IMR-90 (cell line): ENCODE data around the gene PRKCB. TPM values are rescaled to one million over a fixed set of nuclear protein-coding genes. Genes with fewer than 3 reads are reported as not detected.

ENCODE experiments used
- ATAC-seq: fragments of 200-7000 bp; cut with Tn5 transposase; 2 replicates; pipeline ENCODE4 v1.9.1; 2020; ENCODE audit warnings: low read depth, mild to moderate bottlenecking, moderate library complexity
- BruUV-seq: library from RNA; stranded (reverse); fragments of 400-500 nt; replicated peaks from 2 replicates; lab custom pipeline; 2021; lab: Mats Ljungman, UMichigan
- CTCF ChIA-PET: fragments of 300-600 bp; formaldehyde crosslinking; extraction: SDS; loops from one replicate; lab custom pipeline; 2021; ENCODE audit warnings: antibody characterized with exemption; lab: Yijun Ruan, JAX
- POLR2A ChIA-PET: fragments of 300-600 bp; sonication (Branson Sonifier 250); formaldehyde crosslinking; loops from one replicate; lab custom pipeline; 2022; ENCODE audit warnings: antibody characterized with exemption; ENCODE audit not compliant: unreplicated experiment; lab: Charles Lee
- DNase-seq: peaks from one replicate; pipeline ENCODE4 v3.0.0; 2013
- H2AFZ ChIP-seq: replicated peaks from 2 replicates; pipeline ENCODE3; 2013; ENCODE audit warnings: low read length, mild to moderate bottlenecking; ENCODE audit not compliant: poor library complexity
- H2AK5ac ChIP-seq: 2 replicates; pipeline ENCODE4 v1.6.1; 2013; ENCODE audit warnings: low read depth, low read length, inconsistent platforms
- H2AK9ac ChIP-seq: replicated peaks from 2 replicates; pipeline ENCODE3; 2013; ENCODE audit warnings: mild to moderate bottlenecking, low read depth, low read length, moderate library complexity; ENCODE audit not compliant: poor library complexity
- H2BK120ac ChIP-seq: 2 replicates; pipeline ENCODE4 v1.6.1; 2013; ENCODE audit warnings: low read depth, low read length, inconsistent platforms
- H2BK15ac ChIP-seq: 3 replicates; pipeline ENCODE4 v1.6.1; 2013; ENCODE audit warnings: low read depth, low read length, inconsistent platforms
- H2BK20ac ChIP-seq: 2 replicates; pipeline ENCODE4 v1.6.1; 2013; ENCODE audit warnings: low read depth, mild to moderate bottlenecking, inconsistent platforms, low read length, moderate library complexity
- H2BK5ac ChIP-seq: 2 replicates; pipeline ENCODE4 v1.6.1; 2013; ENCODE audit warnings: mild to moderate bottlenecking, low read depth, low read length, inconsistent platforms; ENCODE audit not compliant: poor library complexity, severe bottlenecking
- H3K14ac ChIP-seq: replicated peaks from 2 replicates; pipeline ENCODE4 v1.6.1; 2013; ENCODE audit warnings: low read depth, low read length, inconsistent platforms
- H3K18ac ChIP-seq: 2 replicates; pipeline ENCODE4 v1.6.1; 2013; ENCODE audit warnings: low read depth, low read length, control low read depth
- H3K23ac ChIP-seq: 2 replicates; pipeline ENCODE4 v1.6.1; 2013; ENCODE audit warnings: low read depth, low read length, inconsistent platforms
- H3K27ac ChIP-seq: 2 replicates; pipeline ENCODE4 v1.5.1; 2013; ENCODE audit warnings: mild to moderate bottlenecking, control low read depth, low read length; ENCODE audit not compliant: insufficient read depth
- H3K27me3 ChIP-seq: 2 replicates; pipeline ENCODE4 v1.6.1; 2013; ENCODE audit warnings: low read length; ENCODE audit not compliant: control insufficient read depth, insufficient read depth
- H3K36me3 ChIP-seq: 2 replicates; pipeline ENCODE4 v1.6.1; 2013; ENCODE audit warnings: low read length, mixed read lengths; ENCODE audit not compliant: control insufficient read depth, insufficient read depth
- H3K4ac ChIP-seq: 2 replicates; pipeline ENCODE4 v1.6.1; 2013; ENCODE audit warnings: low read depth, low read length, inconsistent platforms
- H3K4me1 ChIP-seq: 2 replicates; pipeline ENCODE4 v1.6.1; 2013; ENCODE audit warnings: low read length, mixed read lengths; ENCODE audit not compliant: control insufficient read depth, insufficient read depth
- H3K4me2 ChIP-seq: 2 replicates; pipeline ENCODE4 v1.6.1; 2013; ENCODE audit warnings: low read depth, mild to moderate bottlenecking, control low read depth, low read length, moderate library complexity
- H3K4me3 ChIP-seq: 2 replicates; pipeline ENCODE4 v1.5.1; 2013; ENCODE audit warnings: low read depth, mild to moderate bottlenecking, control low read depth, low read length, moderate library complexity; ENCODE audit not compliant: insufficient read depth
- H3K56ac ChIP-seq: 2 replicates; pipeline ENCODE4 v1.6.1; 2013; ENCODE audit warnings: low read length, inconsistent platforms; ENCODE audit not compliant: insufficient read depth; ENCODE audit errors: extremely low read depth
- H3K79me1 ChIP-seq, 2 experiments: 2 replicates each; pipeline ENCODE4 v1.6.1; 2013; ENCODE audit warnings: low read length in 2 of 2, inconsistent platforms in 1 of 2, low read depth in 1 of 2
- H3K9ac ChIP-seq: 2 replicates; pipeline ENCODE4 v1.6.1; 2013; ENCODE audit warnings: low read depth, low read length, control low read depth
- H3K9me1 ChIP-seq: 2 replicates; pipeline ENCODE4 v1.6.1; 2013; ENCODE audit warnings: low read length, inconsistent platforms; ENCODE audit not compliant: insufficient read depth
- H3K9me3 ChIP-seq: 2 replicates; pipeline ENCODE4 v1.6.1; 2013; ENCODE audit warnings: low read length; ENCODE audit not compliant: control insufficient read depth, insufficient read depth
- H4K20me1 ChIP-seq: 2 replicates; pipeline ENCODE4 v1.6.1; 2013; ENCODE audit warnings: low read length, inconsistent platforms; ENCODE audit not compliant: insufficient read depth
- H4K5ac ChIP-seq: 2 replicates; pipeline ENCODE4 v1.6.1; 2013; ENCODE audit warnings: mild to moderate bottlenecking, low read depth, low read length, control low read depth
- H4K8ac ChIP-seq, 2 experiments: 2 replicates each; pipeline ENCODE4 v1.6.1; 2013; ENCODE audit warnings: low read depth in 2 of 2, low read length in 2 of 2, control low read depth in 1 of 2, inconsistent platforms in 1 of 2
- H4K91ac ChIP-seq: 2 replicates; pipeline ENCODE4 v1.6.1; 2013; ENCODE audit warnings: low read depth, low read length, inconsistent platforms; ENCODE audit not compliant: insufficient read depth
- CEBPB ChIP-seq: IDR thresholded peaks from 2 replicates; pipeline ENCODE4 v1.6.1; 2012; ENCODE audit warnings: low read depth, low read length, improper control_type of control experiment
- MAFK ChIP-seq: IDR thresholded peaks from 2 replicates; pipeline ENCODE4 v1.6.1; 2012; ENCODE audit warnings: low read depth, low read length, improper control_type of control experiment
- MAZ ChIP-seq: IDR thresholded peaks from 2 replicates; pipeline ENCODE4 v1.6.1; 2012; ENCODE audit warnings: low read depth, mild to moderate bottlenecking, low read length, improper control_type of control experiment, moderate library complexity, borderline replicate concordance
- NFE2L2 ChIP-seq: fragments of 150-350 bp; IDR thresholded peaks from 2 replicates; pipeline ENCODE4 v1.6.1; 2016; ENCODE audit warnings: low read depth, mild to moderate bottlenecking, low read length
- POLR2A ChIP-seq: IDR thresholded peaks from 2 replicates; pipeline ENCODE4 v1.6.1; 2012; ENCODE audit warnings: mild to moderate bottlenecking, low read depth, low read length
- RAD21 ChIP-seq: IDR thresholded peaks from 2 replicates; pipeline ENCODE4 v1.6.1; 2012; ENCODE audit warnings: low read length, improper control_type of control experiment
- RCOR1 ChIP-seq: IDR thresholded peaks from 2 replicates; pipeline ENCODE4 v1.6.1; 2012; ENCODE audit warnings: mild to moderate bottlenecking, low read length, improper control_type of control experiment; ENCODE audit not compliant: insufficient replicate concordance
- RFX5 ChIP-seq: IDR thresholded peaks from 2 replicates; pipeline ENCODE4 v1.8.0; 2012; ENCODE audit warnings: low read depth, mild to moderate bottlenecking, low read length, moderate library complexity
- SMC3 ChIP-seq: fragments of 150-350 bp; IDR thresholded peaks from 2 replicates; pipeline ENCODE4 v1.6.1; 2016; ENCODE audit warnings: low read depth, mild to moderate bottlenecking, antibody characterized with exemption, low read length, moderate library complexity
- WGBS, 2 experiments: methylation state at CpG; one replicate each; pipeline versions ENCODE4 v1.1.5 to v1.1.7; 2013; ENCODE audit warnings: missing lambda C conversion rate in 2 of 2; ENCODE audit not compliant: insufficient read length in 1 of 2; ENCODE audit errors: extremely low coverage in 2 of 2; 5-methylcytosine and 5-hydroxymethylcytosine counted together
- dilution Hi-C: fragments of 300-500 bp; cut with HindIII; formaldehyde crosslinking; loops from one replicate; pipeline ENCODE4 v1.14.3; 2018; ENCODE audit warnings: low sequenced_read_pairs; ENCODE audit not compliant: unreplicated experiment
- in situ Hi-C: fragments of 300-500 bp; cut with MboI; formaldehyde crosslinking; loops from 3 replicates; pipeline ENCODE4 v1.14.3; 2019; ENCODE audit warnings: low sequenced_read_pairs, inconsistent platforms, mixed read lengths
- intact Hi-C: fragments of 100-400 bp; cut with micrococcal nuclease; formaldehyde crosslinking; loops from 2 replicates; pipeline ENCODE4 v1.10.0; 2022
- polyA plus RNA-seq, 3 experiments: library from polyadenylated mRNA; depleted of rRNA; stranded (reverse); fragments of >200 nt; gene quantifications; 2 replicates each; pipeline ENCODE4 v1.2.3, GENCODE V29; 2012; ENCODE audit warnings: low replicate concordance in 1 of 3
- total RNA-seq: library from RNA; depleted of rRNA; stranded (reverse); fragments of >200 nt; gene quantifications from 2 replicates; pipeline ENCODE4 v1.2.3, GENCODE V29; 2012
- TF ChIP-seq, protein P1 (sequence below): fragments of 150-350 bp; IDR thresholded peaks from 2 replicates; pipeline ENCODE4 v1.6.1; 2017; ENCODE audit warnings: mild to moderate bottlenecking, antibody characterized with exemption, low read length, low read depth

Gene PRKCB
- total and polyA plus RNA-seq, 2 of the 4 experiments (the other 2 are of a cell fraction): under 0.01 TPM; not detected in 1

DNA sequence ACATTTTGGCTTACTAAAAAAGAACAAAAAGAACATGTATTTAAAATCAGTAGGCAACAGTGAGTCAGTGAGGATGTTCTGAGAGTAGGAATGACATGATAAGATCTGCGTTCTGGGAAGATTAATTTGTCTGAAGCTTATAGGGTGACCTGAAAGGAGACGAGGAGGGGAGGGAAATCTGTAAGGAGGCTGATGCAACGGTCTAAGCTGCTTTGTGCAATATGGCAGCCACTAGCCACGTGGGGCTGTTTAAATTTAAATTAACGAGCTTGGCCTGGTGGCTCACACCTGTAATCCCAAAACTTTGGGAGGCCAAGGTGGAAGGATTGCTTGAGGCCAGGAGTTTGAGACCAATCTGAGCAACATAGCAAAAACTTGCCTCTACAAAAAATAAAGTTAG is 238.8 kb downstream of the PRKCB start:
- ChIA-PET CTCF (no interaction called here), POLR2A (no interaction called here)
- Histone ChIP-seq H3K18ac (no peak overlapping the region), H3K4me2 (no peak overlapping the region), H3K4me1 (no peaks in the 10 kb centered on the region), H3K9me3 (no peaks in the 10 kb centered on the region), H3K27ac (no peak overlapping the region), H3K9me1 (no peaks in the 10 kb centered on the region), H2BK5ac (no peak overlapping the region), H3K4ac (no peak overlapping the region), H2BK15ac (no peak overlapping the region), H2AK9ac (no peak overlapping the region), H2BK20ac (no peak overlapping the region), H4K91ac (no peak overlapping the region), H4K5ac (no peak overlapping the region), H3K56ac (no peak overlapping the region), H3K4me3 (no peak overlapping the region), H3K9ac (no peak overlapping the region), H3K14ac (no peak overlapping the region), H4K8ac (no peak overlapping the region), H3K23ac (no peak overlapping the region), H2AK5ac (no peak overlapping the region), H4K20me1 (no peaks in the 10 kb centered on the region), H2AFZ (no peak overlapping the region), H3K27me3 (no peaks in the 10 kb centered on the region), H3K79me1 (no peaks in the 10 kb centered on the region), H3K36me3 (no peaks in the 10 kb centered on the region), H2BK120ac (no peak overlapping the region)
- dilution Hi-C loops: no loop called here
- 20% methylated on average over 2 of the region's 5 CpGs; no CpG with 5 or more reads in 1 of the 2 experiments for WGBS, 2 experiments
- DNase-seq (no peak), ATAC-seq (no peak)
- BruUV-seq: no TSS peak
- in situ Hi-C loops: no loop called here
- intact Hi-C loops: no loop called here
- no peak for TF ChIP-seq RFX5
- TF ChIP-seq SMC3: no peak
- TF ChIP-seq MAZ: no peak
- TF ChIP-seq POLR2A: no peak
- TF ChIP-seq, protein P1, sequence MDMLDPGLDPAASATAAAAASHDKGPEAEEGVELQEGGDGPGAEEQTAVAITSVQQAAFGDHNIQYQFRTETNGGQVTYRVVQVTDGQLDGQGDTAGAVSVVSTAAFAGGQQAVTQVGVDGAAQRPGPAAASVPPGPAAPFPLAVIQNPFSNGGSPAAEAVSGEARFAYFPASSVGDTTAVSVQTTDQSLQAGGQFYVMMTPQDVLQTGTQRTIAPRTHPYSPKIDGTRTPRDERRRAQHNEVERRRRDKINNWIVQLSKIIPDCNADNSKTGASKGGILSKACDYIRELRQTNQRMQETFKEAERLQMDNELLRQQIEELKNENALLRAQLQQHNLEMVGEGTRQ: no peak
- no peak for TF ChIP-seq RAD21
- no peak for TF ChIP-seq MAFK
- no peak for TF ChIP-seq NFE2L2
- no peak for TF ChIP-seq RCOR1
- TF ChIP-seq CEBPB: no peak
